ENCODE data around the gene RIN3.
A peak's percentile ranks its signal among the peaks of the same experiment; 100 is the strongest.

RIN3 gene

GRCh38 chr14:92575061-92575747, 61.6 kb downstream of the RIN3 start:
- Mint-ChIP-seq H3K4me3 (no peak overlapping the region), H3K27me3 (no peaks in the 10 kb centered on the region), H3K9me3 (ENCODE audit: low read depth) (no peaks in the 10 kb centered on the region), H3K36me3 (peaks cover 16% of the 10 kb centered on the region), H3K27ac (peak overlapping the region; percentile 22), H3K4me1 (ENCODE audit: low read depth) (peaks cover 71% of the 10 kb centered on the region)

DNA sequence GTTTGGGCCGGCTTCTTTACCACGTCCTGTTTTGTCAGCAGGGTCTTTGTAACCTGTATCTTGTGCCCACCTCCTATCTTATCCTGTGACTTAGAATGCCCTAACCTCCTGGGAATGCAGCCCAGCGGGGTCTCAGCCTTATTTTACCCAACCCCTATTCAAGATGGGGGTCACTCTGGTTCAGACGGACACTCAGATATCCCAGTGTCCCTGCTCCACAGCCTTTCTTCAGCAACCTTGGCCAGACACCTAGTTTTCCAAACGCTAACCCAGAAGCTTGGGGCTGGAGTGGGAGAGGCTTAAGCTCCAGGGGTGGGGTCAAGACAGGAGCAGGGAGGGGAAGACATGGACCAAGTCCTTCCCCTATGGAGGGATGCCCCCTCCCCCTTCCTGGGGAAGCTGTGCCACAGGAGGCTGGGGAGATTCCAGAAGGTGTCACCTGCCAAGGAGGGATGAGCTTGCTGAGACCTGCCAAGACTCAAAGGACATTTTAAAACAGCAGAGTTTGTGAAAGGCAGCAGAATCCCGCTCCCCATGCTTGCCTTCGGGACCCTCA, 62.2 kb downstream of the RIN3 start:
- Mint-ChIP-seq H3K4me1 (ENCODE audit: low read depth) (peaks cover 72% of the 10 kb centered on the region), H3K36me3 (peaks cover 20% of the 10 kb centered on the region), H3K9me3 (ENCODE audit: low read depth) (no peaks in the 10 kb centered on the region), H3K4me3 (no peak overlapping the region), H3K27me3 (no peaks in the 10 kb centered on the region), H3K27ac (no peak overlapping the region)

DNA sequence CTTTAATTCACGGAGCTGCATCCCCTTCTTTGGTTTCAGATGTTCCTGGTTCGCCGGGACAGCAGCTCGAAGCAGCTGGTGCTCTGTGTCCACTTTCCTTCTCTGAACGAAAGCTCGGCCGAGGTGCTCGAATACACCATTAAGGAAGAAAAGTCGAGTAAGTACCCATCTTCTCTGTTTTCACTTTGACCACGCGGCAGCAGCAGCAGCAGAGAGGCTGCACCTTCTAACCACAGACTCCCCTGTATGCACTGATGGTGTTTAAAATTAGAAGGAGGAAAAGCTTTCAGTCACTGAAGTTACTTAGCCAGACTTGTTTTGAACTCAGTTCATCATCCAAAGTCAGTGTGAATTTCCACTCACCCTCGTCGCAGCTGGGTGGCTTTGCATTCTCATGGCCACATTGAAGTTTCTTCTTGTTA, 63.8 kb downstream of the RIN3 start:
- peaks cover 21% of the 10 kb centered on the region for H3K36me3 Mint-ChIP-seq
- H3K27ac Mint-ChIP-seq = peak overlapping the region; percentile 79
- peak overlapping the region; percentile 75 for H3K4me3 Mint-ChIP-seq
- H3K4me1 Mint-ChIP-seq (ENCODE audit: low read depth) = peaks cover 80% of the 10 kb centered on the region
- H3K9me3 Mint-ChIP-seq (ENCODE audit: low read depth) = no peaks in the 10 kb centered on the region
- no peaks in the 10 kb centered on the region for H3K27me3 Mint-ChIP-seq

GRCh38 chr14:92578511-92578910, 64.9 kb downstream of the RIN3 start:
- peak overlapping the region; percentile 54 for H3K27ac Mint-ChIP-seq
- no peaks in the 10 kb centered on the region for H3K9me3 Mint-ChIP-seq (ENCODE audit: low read depth)
- H3K4me3 Mint-ChIP-seq = no peak overlapping the region
- H3K36me3 Mint-ChIP-seq = peaks cover 30% of the 10 kb centered on the region
- H3K27me3 Mint-ChIP-seq = no peaks in the 10 kb centered on the region
- peaks cover 85% of the 10 kb centered on the region for H3K4me1 Mint-ChIP-seq (ENCODE audit: low read depth)

- H3K36me3 Mint-ChIP-seq = peaks cover 30% of the 10 kb centered on the region
- H3K4me1 Mint-ChIP-seq (ENCODE audit: low read depth) = peaks cover 88% of the 10 kb centered on the region
- H3K27me3 Mint-ChIP-seq = no peaks in the 10 kb centered on the region
- no peaks in the 10 kb centered on the region for H3K9me3 Mint-ChIP-seq (ENCODE audit: low read depth)
- H3K27ac Mint-ChIP-seq = peak overlapping the region; percentile 58
- H3K4me3 Mint-ChIP-seq = peak overlapping the region; percentile 25
These were observed 65.8 kb downstream of the RIN3 start for GRCh38 chr14:92579244-92579936.

DNA sequence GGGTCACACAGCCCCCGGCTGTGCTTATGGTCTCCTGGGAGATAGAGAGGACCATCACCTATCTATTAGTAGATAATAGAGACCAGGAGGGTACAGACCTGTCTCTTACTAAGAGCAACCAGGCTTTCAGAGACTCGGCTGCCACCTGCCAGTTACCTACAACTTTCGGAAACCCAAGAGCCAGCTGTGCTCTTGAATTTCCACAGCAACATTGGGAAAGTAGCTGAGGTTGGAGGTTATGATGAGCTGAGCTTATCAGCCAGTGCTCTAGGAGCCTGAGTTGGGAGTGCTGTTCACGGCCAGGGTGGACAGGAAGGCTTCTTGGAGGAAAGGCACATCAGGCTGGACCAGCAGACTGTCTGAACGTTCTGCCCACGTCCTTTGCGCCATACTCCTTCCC, 67.6 kb downstream of the RIN3 start:
- Mint-ChIP-seq H3K27ac (peak overlapping the region; percentile 67), H3K36me3 (peaks cover 30% of the 10 kb centered on the region), H3K4me3 (no peak overlapping the region), H3K9me3 (ENCODE audit: low read depth) (no peaks in the 10 kb centered on the region), H3K27me3 (no peaks in the 10 kb centered on the region), H3K4me1 (ENCODE audit: low read depth) (peaks cover 91% of the 10 kb centered on the region)

DNA sequence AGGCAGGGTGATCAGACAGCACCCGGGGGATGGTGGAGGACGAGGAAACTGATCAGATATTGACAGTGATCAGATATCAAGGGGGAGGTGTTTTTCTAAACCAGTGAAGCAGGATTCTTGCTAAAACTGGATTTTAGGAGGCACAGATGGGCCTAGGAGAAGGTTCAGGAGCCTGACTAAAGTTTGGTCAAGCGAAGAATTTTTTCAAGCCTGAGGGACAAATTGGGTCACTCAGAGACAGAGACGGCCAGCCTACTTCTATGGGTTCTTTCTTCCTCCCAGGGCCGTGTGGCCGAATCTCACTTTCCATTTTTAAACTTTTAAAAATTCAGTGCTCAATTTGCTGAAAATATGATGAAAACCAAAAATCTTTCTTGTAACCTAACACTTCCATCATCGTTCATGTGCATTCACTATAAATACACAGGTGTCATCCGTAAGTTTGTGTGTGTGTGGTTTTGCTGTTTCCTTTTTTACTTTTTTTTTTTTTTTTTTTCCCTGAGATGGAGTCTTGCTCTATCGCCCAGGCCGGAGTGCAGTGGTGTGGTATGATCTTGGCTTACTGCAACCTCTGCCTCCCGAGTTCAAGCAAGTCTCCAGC, 68.5 kb downstream of the RIN3 start:
- Mint-ChIP-seq H3K27ac (peak overlapping the region; percentile 67), H3K4me3 (peak overlapping the region; percentile 55), H3K9me3 (ENCODE audit: low read depth) (no peaks in the 10 kb centered on the region), H3K36me3 (peaks cover 31% of the 10 kb centered on the region), H3K4me1 (ENCODE audit: low read depth) (peaks cover 91% of the 10 kb centered on the region), H3K27me3 (no peaks in the 10 kb centered on the region)

- Mint-ChIP-seq H3K36me3 (peaks cover 34% of the 10 kb centered on the region), H3K4me3 (peak overlapping the region; percentile 55)
These were observed 69.3 kb downstream of the RIN3 start for GRCh38 chr14:92582706-92583452.

GRCh38 chr14:92584220-92584619, 70.6 kb downstream of the RIN3 start:
- no peaks in the 10 kb centered on the region for H3K9me3 Mint-ChIP-seq (ENCODE audit: low read depth)
- peaks cover 33% of the 10 kb centered on the region for H3K36me3 Mint-ChIP-seq
- H3K4me1 Mint-ChIP-seq (ENCODE audit: low read depth) = peaks cover 92% of the 10 kb centered on the region
- H3K27me3 Mint-ChIP-seq = no peaks in the 10 kb centered on the region
- no peak overlapping the region for H3K4me3 Mint-ChIP-seq
- H3K27ac Mint-ChIP-seq = peak overlapping the region; percentile 41

More at GRCh38 chr14:92582706-92583452, 69.3 kb downstream of the RIN3 start:
- Mint-ChIP-seq H3K4me1 (ENCODE audit: low read depth) (peaks cover 91% of the 10 kb centered on the region), H3K27ac (peak overlapping the region; percentile 30), H3K27me3 (no peaks in the 10 kb centered on the region), H3K9me3 (ENCODE audit: low read depth) (no peaks in the 10 kb centered on the region)

- Mint-ChIP-seq H3K4me1 (ENCODE audit: low read depth) (peaks cover 91% of the 10 kb centered on the region), H3K27me3 (no peaks in the 10 kb centered on the region), H3K4me3 (no peak overlapping the region), H3K36me3 (peaks cover 28% of the 10 kb centered on the region), H3K27ac (no peak overlapping the region), H3K9me3 (ENCODE audit: low read depth) (no peaks in the 10 kb centered on the region)
These were observed 71.2 kb downstream of the RIN3 start for GRCh38 chr14:92584816-92585215.

- no peaks in the 10 kb centered on the region for H3K27me3 Mint-ChIP-seq
- peak overlapping the region; percentile 82 for H3K4me3 Mint-ChIP-seq
- H3K9me3 Mint-ChIP-seq (ENCODE audit: low read depth) = peaks cover 6% of the 10 kb centered on the region
- peak overlapping the region; percentile 96 for H3K27ac Mint-ChIP-seq
- H3K36me3 Mint-ChIP-seq = peaks cover 27% of the 10 kb centered on the region
- H3K4me1 Mint-ChIP-seq (ENCODE audit: low read depth) = peaks cover 96% of the 10 kb centered on the region
These were observed 72.7 kb downstream of the RIN3 start for GRCh38 chr14:92585981-92586937.

DNA sequence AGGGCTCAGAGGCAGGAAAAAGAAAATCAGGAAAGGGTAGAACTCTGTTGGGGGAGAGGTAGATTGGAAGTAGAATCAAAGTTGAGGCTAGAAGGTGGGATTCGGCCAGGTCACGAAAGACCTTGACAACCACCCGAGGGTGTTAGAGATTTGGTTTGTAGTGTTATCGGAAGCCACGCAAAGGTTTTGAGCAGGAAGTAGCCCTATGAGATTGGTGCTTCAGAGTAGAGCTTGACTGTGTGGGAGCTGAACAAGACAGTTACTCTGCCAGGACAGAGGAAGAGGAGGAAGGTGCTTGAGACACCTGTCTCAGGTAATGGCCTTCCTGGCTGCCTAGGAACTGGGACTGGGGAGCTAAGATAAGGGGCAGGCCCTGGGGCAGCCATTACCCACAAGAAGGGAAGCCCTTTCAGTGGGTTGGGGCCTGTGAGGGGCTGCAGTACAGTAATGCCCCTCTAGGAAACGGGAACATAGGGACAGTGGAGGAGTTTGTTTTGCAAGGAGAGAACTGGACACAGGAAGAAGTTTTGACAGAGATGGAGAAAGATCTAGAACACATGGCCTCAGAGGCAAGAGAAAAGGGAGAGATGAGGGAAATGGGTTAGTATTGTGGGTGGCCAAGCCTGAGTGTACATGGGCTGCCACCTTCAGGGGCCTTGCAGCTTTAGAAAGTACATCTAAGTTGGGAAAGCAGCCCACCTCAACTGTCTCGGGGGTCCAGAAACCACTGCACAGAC, 73.5 kb downstream of the RIN3 start:
- peak overlapping the region; percentile 82 for H3K4me3 Mint-ChIP-seq
- peak overlapping the region; percentile 96 for H3K27ac Mint-ChIP-seq
- peaks cover 94% of the 10 kb centered on the region for H3K4me1 Mint-ChIP-seq (ENCODE audit: low read depth)
- no peaks in the 10 kb centered on the region for H3K27me3 Mint-ChIP-seq
- peaks cover 34% of the 10 kb centered on the region for H3K36me3 Mint-ChIP-seq
- H3K9me3 Mint-ChIP-seq (ENCODE audit: low read depth) = peaks cover 12% of the 10 kb centered on the region

GRCh38 chr14:92587700-92588085, 74.1 kb downstream of the RIN3 start:
- Mint-ChIP-seq H3K4me1 (ENCODE audit: low read depth) (peaks cover 88% of the 10 kb centered on the region), H3K27me3 (no peaks in the 10 kb centered on the region), H3K9me3 (ENCODE audit: low read depth) (peaks cover 12% of the 10 kb centered on the region), H3K27ac (peak overlapping the region; percentile 96), H3K36me3 (peaks cover 31% of the 10 kb centered on the region), H3K4me3 (peak overlapping the region; percentile 82)
